COLO668 (cell line): Measurements from ENCODE around the gene NRP2.

Source experiments
- DNase-seq: peaks from one replicate; lab custom pipeline; 2025; ENCODE audit not compliant: unreplicated experiment; lab: John Stamatoyannopoulos, UW

NRP2 gene

GRCh38 chr2:205800773-205801172, 118.5 kb downstream of the NRP2 start:
- DNase-seq, result no peak

- DNase-seq, result no peak
Observed at GRCh38 chr2:205802065-205802464, 119.8 kb downstream of the NRP2 start.

GRCh38 chr2:205802941-205803340, 120.6 kb downstream of the NRP2 start:
- no peak for DNase-seq

GRCh38 chr2:205803500-205803899, 121.2 kb downstream of the NRP2 start:
- no peak for DNase-seq

- DNase-seq, result no peak
Observed at GRCh38 chr2:205805136-205805535, 122.8 kb downstream of the NRP2 start.

GRCh38 chr2:205806143-205806905, 124.0 kb downstream of the NRP2 start:
- DNase-seq, result peak; percentile 77

- no peak for DNase-seq
Observed at GRCh38 chr2:205807229-205807628, 124.9 kb downstream of the NRP2 start.

GRCh38 chr2:205807758-205808157, 125.5 kb downstream of the NRP2 start:
- DNase-seq, result no peak

GRCh38 chr2:205808486-205809121, 126.3 kb downstream of the NRP2 start:
- DNase-seq, result no peak

- DNase-seq, result no peak
Observed at GRCh38 chr2:205811387-205811786, 129.1 kb downstream of the NRP2 start.

GRCh38 chr2:205814039-205814364, 131.7 kb downstream of the NRP2 start:
- DNase-seq, result no peak

GRCh38 chr2:205815673-205816072, 133.4 kb downstream of the NRP2 start:
- no peak for DNase-seq

- DNase-seq, result no peak
Observed at GRCh38 chr2:205816268-205816667, 134.0 kb downstream of the NRP2 start.

GRCh38 chr2:205822579-205822978, 140.3 kb downstream of the NRP2 start:
- no peak for DNase-seq

GRCh38 chr2:205827809-205828365, 145.6 kb downstream of the NRP2 start:
- no peak for DNase-seq

GRCh38 chr2:205833864-205834263, 151.6 kb downstream of the NRP2 start:
- no peak for DNase-seq

- DNase-seq, result no peak
Observed at GRCh38 chr2:205834796-205835195, 152.5 kb downstream of the NRP2 start.

- DNase-seq, result no peak
Observed at GRCh38 chr2:205835251-205835791, 153.0 kb downstream of the NRP2 start.

- no peak for DNase-seq
Observed at GRCh38 chr2:205835923-205836322, 153.6 kb downstream of the NRP2 start.

- DNase-seq, result peak; percentile 77
Observed at GRCh38 chr2:205836477-205837221, 154.3 kb downstream of the NRP2 start.

GRCh38 chr2:205837663-205838062, 155.4 kb downstream of the NRP2 start:
- no peak for DNase-seq

GRCh38 chr2:205845446-205845845, 163.1 kb downstream of the NRP2 start:
- DNase-seq, result no peak
